ENCODE measurements around the gene MAPKBP1. TPM values are rescaled to one million over a fixed set of nuclear protein-coding genes. Genes with fewer than 3 reads are reported as not detected.

The MAPKBP1 gene
- total and polyA plus RNA-seq, 2 of the 13 experiments (the other 11 are each of a cell fraction or from before 2014, with no cell fraction given) = 3.0 to 7.3 TPM

- TF ChIP-seq, protein P1, sequence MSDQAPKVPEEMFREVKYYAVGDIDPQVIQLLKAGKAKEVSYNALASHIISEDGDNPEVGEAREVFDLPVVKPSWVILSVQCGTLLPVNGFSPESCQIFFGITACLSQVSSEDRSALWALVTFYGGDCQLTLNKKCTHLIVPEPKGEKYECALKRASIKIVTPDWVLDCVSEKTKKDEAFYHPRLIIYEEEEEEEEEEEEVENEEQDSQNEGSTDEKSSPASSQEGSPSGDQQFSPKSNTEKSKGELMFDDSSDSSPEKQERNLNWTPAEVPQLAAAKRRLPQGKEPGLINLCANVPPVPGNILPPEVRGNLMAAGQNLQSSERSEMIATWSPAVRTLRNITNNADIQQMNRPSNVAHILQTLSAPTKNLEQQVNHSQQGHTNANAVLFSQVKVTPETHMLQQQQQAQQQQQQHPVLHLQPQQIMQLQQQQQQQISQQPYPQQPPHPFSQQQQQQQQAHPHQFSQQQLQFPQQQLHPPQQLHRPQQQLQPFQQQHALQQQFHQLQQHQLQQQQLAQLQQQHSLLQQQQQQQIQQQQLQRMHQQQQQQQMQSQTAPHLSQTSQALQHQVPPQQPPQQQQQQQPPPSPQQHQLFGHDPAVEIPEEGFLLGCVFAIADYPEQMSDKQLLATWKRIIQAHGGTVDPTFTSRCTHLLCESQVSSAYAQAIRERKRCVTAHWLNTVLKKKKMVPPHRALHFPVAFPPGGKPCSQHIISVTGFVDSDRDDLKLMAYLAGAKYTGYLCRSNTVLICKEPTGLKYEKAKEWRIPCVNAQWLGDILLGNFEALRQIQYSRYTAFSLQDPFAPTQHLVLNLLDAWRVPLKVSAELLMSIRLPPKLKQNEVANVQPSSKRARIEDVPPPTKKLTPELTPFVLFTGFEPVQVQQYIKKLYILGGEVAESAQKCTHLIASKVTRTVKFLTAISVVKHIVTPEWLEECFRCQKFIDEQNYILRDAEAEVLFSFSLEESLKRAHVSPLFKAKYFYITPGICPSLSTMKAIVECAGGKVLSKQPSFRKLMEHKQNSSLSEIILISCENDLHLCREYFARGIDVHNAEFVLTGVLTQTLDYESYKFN (CRISPR knock-in tag; conservative IDR thresholded peaks at IDR 0.05) = peak; percentile 84
- no peak; the same call in 1 of the 2 replicates for TF ChIP-seq ZNF512B (CRISPR knock-in tag; IDR thresholded peaks at IDR 0.05; ENCODE audit: borderline replicate concordance)
- TF ChIP-seq, protein P2, sequence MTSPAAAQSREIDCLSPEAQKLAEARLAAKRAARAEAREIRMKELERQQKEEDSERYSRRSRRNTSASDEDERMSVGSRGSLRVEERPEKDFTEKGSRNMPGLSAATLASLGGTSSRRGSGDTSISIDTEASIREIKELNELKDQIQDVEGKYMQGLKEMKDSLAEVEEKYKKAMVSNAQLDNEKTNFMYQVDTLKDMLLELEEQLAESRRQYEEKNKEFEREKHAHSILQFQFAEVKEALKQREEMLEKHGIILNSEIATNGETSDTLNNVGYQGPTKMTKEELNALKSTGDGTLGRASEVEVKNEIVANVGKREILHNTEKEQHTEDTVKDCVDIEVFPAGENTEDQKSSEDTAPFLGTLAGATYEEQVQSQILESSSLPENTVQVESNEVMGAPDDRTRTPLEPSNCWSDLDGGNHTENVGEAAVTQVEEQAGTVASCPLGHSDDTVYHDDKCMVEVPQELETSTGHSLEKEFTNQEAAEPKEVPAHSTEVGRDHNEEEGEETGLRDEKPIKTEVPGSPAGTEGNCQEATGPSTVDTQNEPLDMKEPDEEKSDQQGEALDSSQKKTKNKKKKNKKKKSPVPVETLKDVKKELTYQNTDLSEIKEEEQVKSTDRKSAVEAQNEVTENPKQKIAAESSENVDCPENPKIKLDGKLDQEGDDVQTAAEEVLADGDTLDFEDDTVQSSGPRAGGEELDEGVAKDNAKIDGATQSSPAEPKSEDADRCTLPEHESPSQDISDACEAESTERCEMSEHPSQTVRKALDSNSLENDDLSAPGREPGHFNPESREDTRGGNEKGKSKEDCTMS (CRISPR knock-in tag; conservative IDR thresholded peaks at IDR 0.05) = no peak
- peak; percentile 68; the same call in 1 of the 2 replicates for TF ChIP-seq MEIS2 (CRISPR knock-in tag; IDR thresholded peaks at IDR 0.05)
- TF ChIP-seq, protein P3, sequence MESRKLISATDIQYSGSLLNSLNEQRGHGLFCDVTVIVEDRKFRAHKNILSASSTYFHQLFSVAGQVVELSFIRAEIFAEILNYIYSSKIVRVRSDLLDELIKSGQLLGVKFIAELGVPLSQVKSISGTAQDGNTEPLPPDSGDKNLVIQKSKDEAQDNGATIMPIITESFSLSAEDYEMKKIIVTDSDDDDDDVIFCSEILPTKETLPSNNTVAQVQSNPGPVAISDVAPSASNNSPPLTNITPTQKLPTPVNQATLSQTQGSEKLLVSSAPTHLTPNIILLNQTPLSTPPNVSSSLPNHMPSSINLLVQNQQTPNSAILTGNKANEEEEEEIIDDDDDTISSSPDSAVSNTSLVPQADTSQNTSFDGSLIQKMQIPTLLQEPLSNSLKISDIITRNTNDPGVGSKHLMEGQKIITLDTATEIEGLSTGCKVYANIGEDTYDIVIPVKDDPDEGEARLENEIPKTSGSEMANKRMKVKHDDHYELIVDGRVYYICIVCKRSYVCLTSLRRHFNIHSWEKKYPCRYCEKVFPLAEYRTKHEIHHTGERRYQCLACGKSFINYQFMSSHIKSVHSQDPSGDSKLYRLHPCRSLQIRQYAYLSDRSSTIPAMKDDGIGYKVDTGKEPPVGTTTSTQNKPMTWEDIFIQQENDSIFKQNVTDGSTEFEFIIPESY (CRISPR knock-in tag; IDR thresholded peaks at IDR 0.05) = peak; percentile 67; the same call in 1 of the 2 replicates
- TF ChIP-seq, protein P4, sequence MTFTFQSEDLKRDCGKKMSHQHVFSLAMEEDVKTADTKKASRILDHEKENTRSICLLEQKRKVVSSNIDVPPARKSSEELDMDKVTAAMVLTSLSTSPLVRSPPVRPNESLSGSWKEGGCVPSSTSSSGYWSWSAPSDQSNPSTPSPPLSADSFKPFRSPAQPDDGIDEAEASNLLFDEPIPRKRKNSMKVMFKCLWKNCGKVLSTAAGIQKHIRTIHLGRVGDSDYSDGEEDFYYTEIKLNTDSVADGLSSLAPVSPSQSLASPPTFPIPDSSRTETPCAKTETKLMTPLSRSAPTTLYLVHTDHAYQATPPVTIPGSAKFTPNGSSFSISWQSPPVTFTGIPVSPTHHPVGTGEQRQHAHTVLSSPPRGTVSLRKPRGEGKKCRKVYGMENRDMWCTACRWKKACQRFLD (CRISPR knock-in tag; IDR thresholded peaks at IDR 0.05; ENCODE audit: borderline replicate concordance) = peak; percentile 38; the same call in 1 of the 2 replicates
- peak; percentile 30; the same call in 1 of the 2 replicates for TF ChIP-seq RARA (CRISPR knock-in tag; IDR thresholded peaks at IDR 0.05)
- TF ChIP-seq SKIL (CRISPR knock-in tag; IDR thresholded peaks at IDR 0.05; ENCODE audit: borderline replicate concordance) = no peak
- no peak for TF ChIP-seq DNMT3B (CRISPR knock-in tag; conservative IDR thresholded peaks at IDR 0.05)
- 0 out of 2 replicates have a peak, but pooled peaks have one; percentile 50 for TF ChIP-seq ESRRA (CRISPR knock-in tag; IDR thresholded peaks at IDR 0.05; ENCODE audit: low read depth)
- TF ChIP-seq ADNP (CRISPR knock-in tag; IDR thresholded peaks at IDR 0.05) = no peak
These were observed at the start of gene MAPKBP1 (continued) for GRCh38 chr15:41774062-41774881.
